Caco-2 (cell line): ENCODE data around the gene SLX4IP. TPM values are rescaled to one million over a fixed set of nuclear protein-coding genes. Genes with fewer than 3 reads are reported as not detected.

Source experiments
- BruUV-seq: library from RNA; stranded (reverse); fragments of 400-500 nt; replicated peaks from 2 replicates; lab custom pipeline; 2021; lab: Mats Ljungman, UMichigan
- CTCF ChIA-PET: fragments of 300-600 bp; sonication (Branson Sonifier 250); formaldehyde crosslinking; loops from one replicate; lab custom pipeline; 2022; ENCODE audit warnings: antibody characterized with exemption; lab: Charles Lee
- POLR2A ChIA-PET: fragments of 300-600 bp; sonication (Branson Sonifier 250); formaldehyde crosslinking; loops from one replicate; lab custom pipeline; 2022; ENCODE audit warnings: antibody characterized with exemption; lab: Charles Lee
- DNase-seq, 2 experiments: peaks; one replicate each; pipeline versions ENCODE4 v3.0.0 to v3.0.0-alpha.2; 2020 to 2022
- H3K27me3 ChIP-seq: replicated peaks from 2 replicates; pipeline ENCODE4 v1.6.0; 2011; ENCODE audit warnings: low read length; ENCODE audit not compliant: control insufficient read depth, insufficient read depth
- H3K36me3 ChIP-seq: 2 replicates; pipeline ENCODE4 v1.5.1; 2011; ENCODE audit warnings: low read length; ENCODE audit not compliant: control insufficient read depth, insufficient read depth
- H3K4me1 ChIP-seq: fragments of 250-450 bp; sonication (Bioruptor Pico); 2 replicates; pipeline ENCODE4 v1.5.1; 2020; ENCODE audit warnings: mild to moderate bottlenecking
- H3K4me3 ChIP-seq: 2 replicates; pipeline ENCODE4 v1.5.1; 2011; ENCODE audit warnings: low read depth, mild to moderate bottlenecking, control low read depth, low read length
- H3K9me3 ChIP-seq: fragments of 250-450 bp; sonication (Bioruptor Pico); 2 replicates; pipeline ENCODE4 v1.5.1; 2020; ENCODE audit warnings: mild to moderate bottlenecking, moderate library complexity
- H3K27ac Mint-ChIP-seq: one replicate; pipeline ENCODE4 v1.8.0; 2022; ENCODE audit warnings: mixed read lengths; ENCODE audit not compliant: unreplicated experiment
- H3K27me3 Mint-ChIP-seq: one replicate; pipeline ENCODE4 v1.8.0; 2022; ENCODE audit warnings: mixed read lengths; ENCODE audit not compliant: insufficient read depth, unreplicated experiment
- H3K36me3 Mint-ChIP-seq: one replicate; pipeline ENCODE4 v1.8.0; 2022; ENCODE audit warnings: mild to moderate bottlenecking, mixed read lengths; ENCODE audit not compliant: insufficient read depth, unreplicated experiment
- H3K4me1 Mint-ChIP-seq: one replicate; pipeline ENCODE4 v1.8.0; 2022; ENCODE audit warnings: low read depth, mixed read lengths; ENCODE audit not compliant: unreplicated experiment
- H3K4me3 Mint-ChIP-seq: one replicate; pipeline ENCODE4 v1.8.0; 2022; ENCODE audit warnings: mild to moderate bottlenecking, moderate library complexity, mixed read lengths; ENCODE audit not compliant: unreplicated experiment
- H3K9me3 Mint-ChIP-seq: one replicate; pipeline ENCODE4 v1.8.0; 2022; ENCODE audit warnings: mixed read lengths; ENCODE audit not compliant: unreplicated experiment
- CTCF ChIP-seq, 2 experiments: fragments of 200-600 bp in 1 of 2; IDR thresholded peaks; 1 replicate in 1 of 2; 2 replicates in 1 of 2; pipeline versions ENCODE4 v1.5.1 to v1.8.0; 2011 to 2022; ENCODE audit warnings: antibody characterized with exemption in 1 of 2, control low read depth in 1 of 2, inconsistent platforms in 1 of 2, low read depth in 1 of 2, low read length in 1 of 2, mild to moderate bottlenecking in 1 of 2, moderate library complexity in 1 of 2; ENCODE audit not compliant: insufficient read depth in 1 of 2, severe bottlenecking in 1 of 2, unreplicated experiment in 1 of 2
- intact Hi-C: fragments of 100-400 bp; cut with micrococcal nuclease; formaldehyde crosslinking; loops from one replicate; pipeline ENCODE4 v1.10.0; 2022; ENCODE audit not compliant: unreplicated experiment
- total RNA-seq: library from RNA; stranded (reverse); gene quantifications from 2 replicates; pipeline ENCODE4 v1.2.3, GENCODE V29; 2022

Gene SLX4IP
- total RNA-seq, 1 experiment from 2014 or later, result 8.5 TPM

- H3K4me1 Mint-ChIP-seq, result peaks cover 37% of the 10 kb centered on the region
Observed at GRCh38 chr20:10555865-10556308, 120.8 kb downstream of the SLX4IP start.

GRCh38 chr20:10556519-10557083, 121.5 kb downstream of the SLX4IP start:
- Mint-ChIP-seq H3K36me3 (peaks cover 8% of the 10 kb centered on the region), H3K27me3 (no peaks in the 10 kb centered on the region), H3K4me3 (no peak overlapping the region), H3K27ac (peak overlapping the region; percentile 12), H3K9me3 (no peaks in the 10 kb centered on the region), H3K4me1 (peaks cover 32% of the 10 kb centered on the region)
- Histone ChIP-seq H3K4me3 (no peak overlapping the region), H3K9me3 (no peaks in the 10 kb centered on the region), H3K4me1 (peaks cover 43% of the 10 kb centered on the region), H3K27me3 (no peaks in the 10 kb centered on the region), H3K36me3 (no peaks in the 10 kb centered on the region; the same call in 1 of the 2 replicates)
- ChIA-PET CTCF (interaction anchor here (1.1 kb wide), 1 partner anchor 9 kb away, joined by 3 read pairs; no protein-coding TSS in a partner anchor), POLR2A (no interaction called here)
- DNase-seq, result no peak
- no peak for TF ChIP-seq CTCF (IDR thresholded peaks at IDR 0.05; ENCODE audit: insufficient read depth in 1 of 2, low read depth in 1 of 2, low read length in 1 of 2, severe bottlenecking in 1 of 2, unreplicated experiment in 1 of 2)
- intact Hi-C loops, result loop anchor here (10.0 kb wide), 3 partner anchors 298 to 488 kb away; no protein-coding TSS in a partner anchor
- BruUV-seq, result no TSS peak

More at GRCh38 chr20:10555865-10556308, 120.8 kb downstream of the SLX4IP start:
- Mint-ChIP-seq H3K9me3 (no peaks in the 10 kb centered on the region), H3K4me3 (peak overlapping the region; percentile 5), H3K36me3 (peaks cover 11% of the 10 kb centered on the region), H3K27ac (peak overlapping the region; percentile 12), H3K27me3 (no peaks in the 10 kb centered on the region)
- TF ChIP-seq CTCF (IDR thresholded peaks at IDR 0.05; ENCODE audit: insufficient read depth in 1 of 2, low read depth in 1 of 2, low read length in 1 of 2, severe bottlenecking in 1 of 2, unreplicated experiment in 1 of 2), result no peak
- Histone ChIP-seq H3K9me3 (no peaks in the 10 kb centered on the region), H3K4me1 (peaks cover 43% of the 10 kb centered on the region), H3K27me3 (no peaks in the 10 kb centered on the region), H3K4me3 (no peak overlapping the region), H3K36me3 (no peaks in the 10 kb centered on the region; the same call in 1 of the 2 replicates)
- no peak for DNase-seq
- ChIA-PET CTCF (no interaction called here), POLR2A (no interaction called here)
- no TSS peak for BruUV-seq
- intact Hi-C loops, result loop anchor here (10.0 kb wide), 3 partner anchors 299 to 489 kb away; no protein-coding TSS in a partner anchor

GRCh38 chr20:10557685-10558084, 122.6 kb downstream of the SLX4IP start:
- Mint-ChIP-seq H3K36me3 (peaks cover 5% of the 10 kb centered on the region), H3K9me3 (no peaks in the 10 kb centered on the region), H3K4me3 (no peak overlapping the region), H3K27me3 (no peaks in the 10 kb centered on the region), H3K4me1 (peaks cover 24% of the 10 kb centered on the region), H3K27ac (no peak overlapping the region)
- H3K4me3 ChIP-seq, result no peak overlapping the region
- POLR2A ChIA-PET, result no interaction called here
- no TSS peak for BruUV-seq
- no peaks in the 10 kb centered on the region for H3K9me3 ChIP-seq
- no peak for TF ChIP-seq CTCF (IDR thresholded peaks at IDR 0.05; ENCODE audit: insufficient read depth in 1 of 2, low read depth in 1 of 2, low read length in 1 of 2, severe bottlenecking in 1 of 2, unreplicated experiment in 1 of 2)
- intact Hi-C loops, result loop anchor here (10.0 kb wide), 3 partner anchors 297 to 487 kb away; no protein-coding TSS in a partner anchor
- no peaks in the 10 kb centered on the region; the same call in 1 of the 2 replicates for H3K36me3 ChIP-seq
- H3K4me1 ChIP-seq, result peaks cover 43% of the 10 kb centered on the region
- H3K27me3 ChIP-seq, result no peaks in the 10 kb centered on the region
- CTCF ChIA-PET, result no interaction called here
- DNase-seq, result no peak
